Epithelial cell of proximal tubule (primary cell): ENCODE results near the gene SLC16A5. TPM values are rescaled to one million over a fixed set of nuclear protein-coding genes. Genes with fewer than 3 reads are reported as not detected.
A peak's percentile ranks its signal among the peaks of the same experiment; 100 is the strongest.

Experiments
- DNase-seq: peaks from one replicate; pipeline ENCODE4 v3.0.0-alpha.2; 2011; ENCODE audit warnings: low read depth
- H3K4me3 ChIP-seq: 2 replicates; pipeline ENCODE4 v1.5.1; 2011; ENCODE audit warnings: low read depth, mild to moderate bottlenecking, low read length
- total RNA-seq: library from RNA; depleted of rRNA; stranded (reverse); fragments of >200 nt; gene quantifications from 2 replicates; pipeline ENCODE4 v1.2.3, GENCODE V29; 2015
- TF ChIP-seq, protein P1 (sequence below): conservative IDR thresholded peaks from 2 replicates; pipeline ENCODE4 v1.5.1; 2012; ENCODE audit warnings: low read depth, mild to moderate bottlenecking, low read length

The SLC16A5 gene
- total RNA-seq, 1 donor from 2014 or later: 15.9 TPM

DNA sequence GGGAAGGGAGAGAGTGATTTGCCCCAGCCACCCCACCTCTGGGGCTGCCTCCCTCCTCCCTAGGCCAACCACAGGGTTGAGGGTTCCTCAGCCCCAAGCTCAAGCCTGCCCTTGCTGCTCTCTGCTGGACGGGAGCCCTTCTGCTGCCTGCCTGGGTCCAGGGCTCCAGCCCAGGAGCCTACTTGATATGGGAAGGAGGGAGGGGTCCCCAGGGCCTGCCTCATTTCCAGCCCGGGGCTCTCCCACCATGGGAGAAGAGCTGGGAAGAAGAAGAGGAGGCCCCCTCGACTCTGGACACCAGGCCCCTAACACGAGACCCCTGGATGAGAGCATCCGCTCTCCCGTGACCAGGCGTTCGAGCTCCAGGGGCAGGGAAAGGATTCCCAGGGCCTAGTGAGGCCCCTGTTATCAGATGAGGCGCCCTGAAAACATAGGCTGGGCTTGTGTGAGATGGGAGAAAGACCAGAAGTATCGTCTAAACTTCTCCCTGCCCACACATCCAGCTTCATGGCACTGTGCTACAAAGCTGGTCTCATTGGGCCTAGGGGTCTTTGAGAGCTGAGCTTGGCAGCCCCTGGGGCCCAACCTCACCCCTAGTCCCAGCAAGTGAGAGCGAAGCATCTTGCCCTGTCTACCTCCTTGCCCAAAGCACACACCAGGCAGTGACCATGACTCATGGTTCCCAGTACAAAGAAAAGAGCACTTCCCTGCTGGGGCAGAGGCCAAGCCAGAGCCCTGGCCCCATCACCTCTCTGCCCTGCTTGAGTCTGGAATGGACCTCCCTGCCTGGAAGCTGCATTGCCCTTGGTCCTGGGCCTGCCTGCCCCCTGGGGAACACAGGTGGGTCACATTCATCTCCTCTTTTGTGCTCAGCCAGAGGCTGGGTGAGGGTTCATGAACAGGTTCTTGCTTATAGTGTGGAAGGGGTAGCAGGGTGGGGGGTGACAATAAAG is 987 bp downstream of the SLC16A5 start:
- TF ChIP-seq, protein P1, sequence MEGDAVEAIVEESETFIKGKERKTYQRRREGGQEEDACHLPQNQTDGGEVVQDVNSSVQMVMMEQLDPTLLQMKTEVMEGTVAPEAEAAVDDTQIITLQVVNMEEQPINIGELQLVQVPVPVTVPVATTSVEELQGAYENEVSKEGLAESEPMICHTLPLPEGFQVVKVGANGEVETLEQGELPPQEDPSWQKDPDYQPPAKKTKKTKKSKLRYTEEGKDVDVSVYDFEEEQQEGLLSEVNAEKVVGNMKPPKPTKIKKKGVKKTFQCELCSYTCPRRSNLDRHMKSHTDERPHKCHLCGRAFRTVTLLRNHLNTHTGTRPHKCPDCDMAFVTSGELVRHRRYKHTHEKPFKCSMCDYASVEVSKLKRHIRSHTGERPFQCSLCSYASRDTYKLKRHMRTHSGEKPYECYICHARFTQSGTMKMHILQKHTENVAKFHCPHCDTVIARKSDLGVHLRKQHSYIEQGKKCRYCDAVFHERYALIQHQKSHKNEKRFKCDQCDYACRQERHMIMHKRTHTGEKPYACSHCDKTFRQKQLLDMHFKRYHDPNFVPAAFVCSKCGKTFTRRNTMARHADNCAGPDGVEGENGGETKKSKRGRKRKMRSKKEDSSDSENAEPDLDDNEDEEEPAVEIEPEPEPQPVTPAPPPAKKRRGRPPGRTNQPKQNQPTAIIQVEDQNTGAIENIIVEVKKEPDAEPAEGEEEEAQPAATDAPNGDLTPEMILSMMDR: no peak
- no peak for DNase-seq
- H3K4me3 ChIP-seq: peak overlapping the region; percentile 59

DNA sequence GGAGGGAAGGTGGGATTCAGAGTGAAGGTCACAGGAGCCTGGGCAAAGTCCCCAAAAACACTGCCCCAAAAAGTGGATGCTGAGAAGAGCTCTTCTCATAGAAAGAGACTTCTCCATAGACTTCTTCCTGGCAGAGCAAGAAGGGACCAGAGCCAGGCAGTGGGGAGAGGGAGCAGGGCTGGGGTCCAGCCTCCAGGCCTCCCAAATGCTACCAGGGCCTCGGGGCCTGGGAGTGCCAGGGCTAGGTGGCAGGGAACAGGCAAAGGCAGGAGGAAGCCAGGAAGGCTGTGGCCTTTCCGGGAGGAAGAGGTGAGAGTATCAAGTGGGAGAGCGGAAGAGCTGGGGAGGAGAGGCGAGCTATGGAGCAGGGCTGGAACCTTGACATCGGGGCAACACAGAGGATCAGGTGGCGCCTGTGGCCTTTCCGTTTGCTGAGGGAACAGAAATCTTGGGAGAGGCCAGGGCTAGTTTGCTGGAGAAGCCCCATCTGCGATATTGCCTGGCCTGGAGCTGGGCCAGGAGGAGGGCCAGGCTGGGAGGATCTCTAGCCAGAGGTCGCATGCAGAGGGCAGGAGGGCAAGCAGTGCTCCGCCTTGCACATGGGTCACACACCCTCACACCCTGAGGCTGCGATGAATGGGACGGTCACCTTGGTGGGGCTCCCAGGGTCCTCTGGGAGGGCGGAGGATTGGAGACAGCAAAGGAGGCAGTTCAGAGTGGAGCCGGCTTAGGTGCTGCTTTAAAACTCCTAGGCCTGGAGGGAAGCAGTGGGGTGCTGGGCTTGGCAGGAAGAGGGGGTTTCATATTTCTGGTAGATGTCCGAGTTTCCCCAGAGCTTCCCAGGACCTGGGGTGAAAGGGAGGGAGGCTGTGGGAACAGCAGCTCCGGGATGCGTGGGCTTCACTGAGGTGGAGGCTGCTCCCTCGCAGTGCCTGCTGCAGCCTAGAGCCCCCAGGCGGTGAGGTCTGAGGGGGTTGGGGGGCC is 3.4 kb downstream of the SLC16A5 start:
- DNase-seq: no peak
- TF ChIP-seq, protein P1: no peak
- H3K4me3 ChIP-seq: peak overlapping the region; percentile 42

DNA sequence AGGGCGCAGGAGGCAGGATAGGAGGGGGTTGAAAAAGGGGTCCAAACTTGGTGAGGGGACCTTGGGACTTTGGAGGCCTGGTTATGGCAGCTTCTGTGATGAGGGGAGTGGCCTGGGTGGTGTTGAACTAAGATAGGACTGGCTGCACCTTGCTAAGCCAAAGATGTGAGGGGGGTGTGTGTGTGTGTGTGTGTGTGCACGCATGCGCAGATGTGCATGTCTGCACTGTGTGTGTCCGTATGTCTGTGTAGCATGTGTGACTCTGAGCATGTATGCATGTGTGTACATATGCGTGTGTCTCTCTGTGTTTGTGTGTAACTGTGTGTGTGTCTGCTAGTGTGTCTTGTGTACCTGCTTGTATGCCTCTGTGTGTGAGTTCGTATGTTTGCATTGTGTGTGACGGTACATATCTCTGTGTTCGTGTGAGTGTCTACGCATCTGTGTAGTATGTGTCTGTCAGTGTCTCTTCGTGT is 4.1 kb downstream of the SLC16A5 start:
- DNase-seq: no peak
- H3K4me3 ChIP-seq: peak overlapping the region; percentile 42
- TF ChIP-seq, protein P1: no peak

DNA sequence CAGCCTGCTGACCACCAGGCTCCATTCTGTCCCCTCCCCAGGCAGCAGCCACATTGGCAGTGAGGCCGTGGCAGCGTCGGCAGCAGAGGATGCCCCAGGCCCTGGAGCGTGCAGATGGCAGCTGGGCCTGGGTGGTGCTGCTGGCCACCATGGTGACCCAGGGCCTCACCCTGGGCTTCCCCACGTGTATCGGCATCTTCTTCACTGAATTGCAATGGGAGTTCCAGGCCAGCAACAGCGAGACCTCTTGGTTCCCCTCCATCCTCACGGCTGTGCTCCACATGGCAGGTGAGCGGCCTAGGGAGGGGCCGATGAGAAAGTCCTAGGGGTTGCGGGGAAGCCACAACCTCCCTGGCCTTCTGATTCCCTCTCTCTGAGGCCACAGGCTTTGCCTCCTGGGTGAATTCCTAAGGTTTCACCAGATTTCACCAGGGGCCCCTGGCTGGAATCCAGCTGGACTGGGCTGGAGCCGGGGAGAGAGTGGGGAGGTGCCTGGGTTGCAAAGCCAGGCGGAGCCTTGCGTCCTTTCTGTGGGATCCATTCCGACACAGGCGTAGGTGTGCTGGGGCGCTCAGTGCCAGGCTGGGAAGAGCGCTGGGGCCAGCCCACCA is 5.9 kb downstream of the SLC16A5 start:
- no peak for DNase-seq
- TF ChIP-seq, protein P1: no peak
- no peak overlapping the region for H3K4me3 ChIP-seq

DNA sequence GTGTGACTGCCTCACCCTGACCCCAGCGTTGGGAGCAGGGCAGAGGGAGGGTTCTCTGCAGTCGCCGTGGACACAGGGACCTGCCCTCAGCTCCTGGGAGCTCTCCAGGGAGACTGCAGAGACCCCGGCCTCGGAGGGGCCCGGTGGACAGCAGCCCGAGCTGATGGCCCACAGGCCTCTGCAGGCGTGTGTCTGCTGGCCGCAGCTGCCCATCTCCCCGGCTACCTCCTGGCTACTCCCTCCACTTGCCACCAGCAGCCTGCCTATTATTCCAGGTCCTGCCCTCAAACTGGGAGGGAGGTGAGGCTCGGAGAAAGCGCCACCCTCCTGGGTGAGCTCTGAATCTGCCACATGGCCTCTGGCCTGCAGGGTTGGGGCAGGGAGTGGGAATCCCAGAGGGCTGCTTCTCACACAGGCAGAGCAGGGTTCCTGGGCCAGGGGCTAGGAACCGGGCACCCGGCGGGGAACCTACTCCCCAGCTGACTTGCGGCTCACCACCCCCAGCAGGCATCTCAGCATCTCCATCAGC is 7.2 kb downstream of the SLC16A5 start:
- H3K4me3 ChIP-seq: no peak overlapping the region
- TF ChIP-seq, protein P1: no peak
- DNase-seq: no peak

DNA sequence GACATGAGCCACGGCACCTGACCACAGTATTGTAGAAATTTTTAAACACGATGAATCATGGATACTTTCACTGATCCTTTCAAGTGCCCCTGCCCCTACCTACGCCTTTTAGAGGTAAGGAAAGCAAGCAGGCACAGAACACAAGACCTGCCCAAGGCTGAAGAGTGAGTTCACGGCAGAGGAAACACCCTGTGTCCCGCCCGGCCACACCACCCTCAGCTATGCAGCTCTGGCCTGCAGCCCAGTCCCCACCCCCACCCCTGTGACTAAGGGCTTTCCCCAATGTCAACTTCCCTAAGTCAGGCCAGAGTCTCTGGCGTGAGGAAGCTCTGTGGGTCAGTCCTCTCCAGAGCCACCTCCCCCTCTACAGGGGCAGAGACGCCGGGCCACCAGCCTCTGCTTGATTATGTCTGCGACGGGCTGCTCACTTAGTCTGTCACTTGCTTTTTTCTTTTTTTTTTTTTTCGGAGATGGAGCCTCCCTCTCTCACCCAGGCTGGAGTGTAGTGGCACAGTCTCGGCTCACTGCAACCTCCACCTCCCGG is 8.4 kb downstream of the SLC16A5 start:
- TF ChIP-seq, protein P1: no peak
- DNase-seq: no peak
- H3K4me3 ChIP-seq: no peak overlapping the region
